ENCODE data around the gene KIFBP.
"Not testable (repeated sequence)": the region's sequence is repeated elsewhere in the genome, so short reads cannot be mapped to it uniquely, and the experiment has no call there.

The KIFBP gene

DNA sequence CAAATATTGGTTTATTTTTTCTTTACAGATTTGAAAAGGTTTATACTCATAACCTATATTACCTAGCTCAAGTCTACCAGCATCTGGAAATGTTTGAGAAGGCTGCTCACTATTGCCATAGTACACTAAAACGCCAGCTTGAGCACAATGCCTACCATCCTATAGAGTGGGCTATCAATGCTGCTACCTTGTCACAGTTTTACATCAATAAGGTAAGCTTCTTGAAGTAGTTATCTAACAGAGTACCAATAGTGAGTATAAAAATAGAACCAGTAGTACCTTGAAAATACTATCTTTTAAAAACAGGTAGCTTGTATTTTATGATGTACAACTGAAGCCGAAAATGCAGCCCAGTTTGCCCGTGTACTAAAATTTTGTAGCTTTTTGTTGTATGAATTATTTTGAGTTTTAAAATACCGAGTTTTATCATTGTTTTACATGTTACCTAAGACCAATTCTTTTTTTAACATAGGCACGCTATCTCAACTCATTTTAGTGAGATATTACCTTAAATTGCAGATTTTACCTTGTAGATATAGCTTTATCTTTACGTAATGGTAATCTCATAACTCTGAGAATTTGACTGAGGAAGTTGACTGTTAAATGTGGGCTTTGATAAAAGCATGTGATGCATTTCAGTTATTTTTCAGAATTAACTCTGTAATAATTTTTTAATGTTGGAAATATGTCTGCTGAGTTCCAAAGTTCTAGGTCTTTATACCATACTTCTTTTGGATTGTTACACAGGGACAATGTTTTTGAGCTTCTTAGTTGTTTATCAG lies 17.3 kb downstream of the KIFBP start:
- DNase-seq, result no peak

DNA sequence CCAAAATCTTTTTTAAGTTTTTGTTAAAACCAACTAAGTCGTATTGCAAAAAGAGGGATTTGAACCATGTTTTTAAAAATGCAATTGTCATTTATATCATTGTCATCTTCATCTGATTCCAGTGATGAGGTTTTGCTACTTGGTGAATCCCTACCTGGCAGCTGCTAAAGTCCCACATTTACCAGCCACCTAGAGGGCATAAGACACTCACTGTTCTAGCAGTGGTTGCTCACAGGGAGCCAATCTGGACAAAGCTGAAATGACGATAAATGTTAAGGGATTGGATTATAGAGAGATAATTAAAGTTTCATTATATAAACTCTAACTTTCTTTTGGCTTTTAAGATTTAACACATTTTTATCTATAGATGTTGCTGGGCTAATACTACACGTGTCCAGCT lies 18.7 kb downstream of the KIFBP start:
- no peak for DNase-seq

DNA sequence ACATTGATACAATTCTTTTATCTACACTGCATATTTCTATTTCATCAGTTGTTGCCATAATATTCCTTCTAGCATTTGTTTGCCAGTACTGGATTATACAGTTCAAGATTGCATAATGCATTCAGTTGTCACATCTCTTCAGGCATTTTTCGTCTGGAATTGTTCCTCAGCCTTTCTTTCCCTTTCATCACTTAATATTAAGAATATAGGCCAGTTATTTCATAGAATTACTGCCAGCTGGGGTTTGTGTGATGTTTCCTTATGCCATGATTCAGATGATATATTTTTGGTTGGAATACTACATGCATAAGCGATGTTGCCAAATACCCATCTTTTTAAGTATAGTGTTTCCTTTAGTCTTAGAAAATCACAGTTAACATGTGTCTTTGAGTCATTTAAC lies 20.8 kb downstream of the KIFBP start:
- no peak for DNase-seq

DNA sequence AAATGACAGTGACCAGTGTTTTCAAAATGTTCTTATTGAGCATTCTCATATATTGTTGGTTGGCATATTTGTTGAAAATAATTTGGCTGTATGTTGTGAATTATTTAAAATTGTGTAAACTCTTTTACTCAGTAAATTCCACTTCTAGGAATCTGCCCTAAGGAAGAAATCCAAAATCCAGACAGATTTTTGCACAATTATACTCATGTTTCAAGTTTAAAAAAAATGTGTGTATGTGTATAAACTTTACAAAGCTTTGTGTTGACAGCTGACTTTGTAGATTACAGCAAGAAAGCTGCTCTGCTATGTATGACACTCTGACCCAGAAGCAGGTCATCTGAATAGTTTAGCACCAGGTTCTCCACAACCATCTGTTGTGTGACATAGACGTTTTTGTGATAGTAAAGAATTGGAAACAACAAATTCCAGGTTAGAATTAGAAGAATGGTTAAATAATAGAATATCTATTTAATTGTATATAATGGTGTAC lies 21.6 kb downstream of the KIFBP start:
- no peak for DNase-seq

DNA sequence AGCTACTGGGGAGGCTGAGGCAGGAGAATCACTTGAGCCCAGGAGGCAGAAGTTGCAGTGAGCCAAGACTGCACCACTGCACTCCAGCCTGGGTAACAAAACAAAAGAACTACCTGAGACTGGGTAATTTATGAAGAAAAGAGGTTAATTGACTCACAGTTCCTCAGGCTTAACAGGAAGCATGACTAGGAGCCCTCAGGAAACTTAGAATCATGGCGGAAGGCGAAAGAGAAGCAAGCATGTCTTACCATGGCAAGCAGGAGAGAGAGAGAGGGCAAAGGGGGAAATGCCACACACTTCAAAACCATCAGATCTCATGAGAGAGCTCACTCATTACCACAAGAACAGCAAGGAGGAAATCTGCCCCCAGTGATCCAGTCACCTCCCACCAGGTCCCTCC lies 24.2 kb downstream of the KIFBP start:
- not testable (repeated sequence) for DNase-seq

DNA sequence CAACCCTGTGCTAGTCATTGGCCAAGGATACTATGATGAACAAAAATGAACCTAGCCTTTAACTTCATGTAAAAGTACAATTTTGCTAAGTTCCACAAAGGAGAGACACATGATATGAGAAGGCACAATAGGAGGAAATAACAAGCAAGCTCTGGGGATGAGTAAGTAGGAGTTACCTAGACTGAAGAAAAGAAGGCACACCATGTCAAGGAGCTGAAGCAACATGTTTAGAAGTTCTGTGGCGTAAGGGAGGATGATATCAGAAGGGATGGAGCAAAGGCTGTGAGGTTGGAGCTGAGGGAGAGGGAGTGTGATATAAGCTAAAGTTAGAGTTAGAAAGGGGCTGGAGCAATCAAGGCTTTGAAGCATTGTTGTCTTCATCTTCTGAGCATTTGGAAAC lies 25.6 kb downstream of the KIFBP start:
- no peak for DNase-seq

DNA sequence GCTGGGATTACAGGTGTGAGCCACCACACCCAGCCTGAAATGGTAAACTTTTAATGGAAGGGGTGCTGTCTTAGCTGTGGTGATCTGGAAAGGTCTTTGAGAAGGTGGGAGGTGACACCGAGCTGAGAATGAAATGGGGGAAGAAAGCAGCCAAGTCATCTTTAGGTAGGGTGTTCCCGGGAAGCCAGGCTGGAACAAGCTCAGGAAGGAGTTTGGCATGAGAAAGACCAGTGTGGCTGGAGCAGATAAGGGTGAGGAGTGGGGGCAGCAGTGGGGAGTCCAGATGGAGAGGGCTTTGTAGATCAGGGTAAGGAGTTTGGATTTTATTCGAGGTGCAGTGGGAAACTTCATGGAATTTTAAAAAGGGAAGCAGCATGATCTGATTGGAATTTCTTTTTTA lies 30.0 kb downstream of the KIFBP start:
- no peak for DNase-seq

DNA sequence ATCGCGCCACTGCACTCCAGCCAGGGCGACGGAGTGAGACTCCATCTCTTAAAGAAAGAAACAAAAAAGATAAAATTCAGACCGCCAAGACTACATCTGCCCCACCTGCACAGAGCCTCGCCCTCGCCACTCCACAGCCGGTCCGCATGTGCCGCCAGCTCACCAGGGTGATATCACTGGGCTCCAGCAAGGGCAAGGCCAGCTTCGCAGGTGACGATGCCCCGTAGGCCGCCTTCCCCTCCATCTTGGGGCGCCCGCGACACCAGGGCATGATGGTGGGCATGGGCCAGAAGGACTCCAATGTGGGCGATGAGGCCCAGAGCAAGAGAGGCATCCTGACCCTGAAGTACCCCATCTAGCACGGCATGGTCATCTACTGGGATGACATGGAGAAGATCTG lies 34.0 kb downstream of the KIFBP start:
- no peak for DNase-seq

DNA sequence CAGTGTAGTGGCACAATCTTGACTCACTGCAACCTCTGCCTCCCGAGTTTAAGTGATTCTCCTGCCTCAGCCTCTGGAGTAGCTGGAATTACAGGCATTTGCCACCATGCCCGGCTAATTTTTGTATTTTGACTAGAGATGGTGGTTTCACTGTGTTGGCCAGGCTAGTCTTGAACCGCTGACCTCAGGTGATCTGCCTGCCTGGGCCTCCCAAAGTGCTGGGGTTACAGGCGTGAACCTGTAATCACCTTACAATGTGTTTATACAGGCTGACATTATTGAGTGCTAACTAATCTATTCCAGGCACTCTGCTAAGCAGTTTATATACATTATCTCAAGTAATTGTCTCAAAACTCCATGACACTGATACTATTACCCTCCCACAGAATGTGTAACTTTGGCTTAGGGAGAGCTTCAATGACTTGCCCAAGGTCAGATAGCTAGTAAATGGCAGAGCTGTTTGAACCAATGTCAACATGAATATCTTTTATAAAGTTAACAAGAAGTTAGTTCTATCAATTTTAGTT lies 36.8 kb downstream of the KIFBP start:
- DNase-seq, result no peak

DNA sequence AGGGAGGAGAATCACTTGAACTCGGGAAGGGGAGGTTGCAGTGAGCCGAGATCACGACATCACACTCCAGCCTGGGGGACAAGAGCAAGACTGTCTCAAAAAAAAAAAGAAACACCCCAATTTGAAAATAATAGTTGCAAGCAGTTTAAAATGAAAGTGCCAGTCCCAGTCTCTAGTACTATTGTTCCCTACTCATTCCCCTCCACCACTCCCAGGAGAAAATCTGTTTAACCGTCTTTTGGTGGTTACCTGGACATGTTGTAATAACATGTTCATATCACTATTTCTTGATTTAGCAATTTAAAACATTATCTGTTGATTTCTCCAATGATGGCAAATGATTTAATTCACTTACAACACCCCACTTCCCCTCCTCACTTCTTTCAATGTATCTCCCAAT lies 44.7 kb downstream of the KIFBP start:
- no peak for DNase-seq

DNA sequence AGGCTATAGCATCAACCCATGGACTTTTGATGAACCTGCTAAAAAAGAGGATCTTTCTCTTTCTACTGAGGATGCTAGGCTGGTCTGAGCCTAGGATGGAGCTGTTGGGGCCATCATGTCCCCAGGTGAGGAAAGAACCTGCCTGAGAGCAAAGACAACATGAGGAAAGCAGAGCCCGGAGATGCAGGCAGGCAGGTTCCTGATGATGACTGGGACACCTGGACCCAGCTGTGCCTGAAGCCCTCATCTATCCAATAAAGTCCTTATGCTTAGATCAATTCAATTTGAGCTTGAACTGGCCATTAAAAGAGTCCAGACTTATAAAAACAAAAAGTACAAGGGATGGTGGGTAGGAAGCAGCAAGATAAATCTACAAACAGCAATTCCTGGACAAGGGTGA lies 48.9 kb downstream of the KIFBP start:
- no peak for DNase-seq

DNA sequence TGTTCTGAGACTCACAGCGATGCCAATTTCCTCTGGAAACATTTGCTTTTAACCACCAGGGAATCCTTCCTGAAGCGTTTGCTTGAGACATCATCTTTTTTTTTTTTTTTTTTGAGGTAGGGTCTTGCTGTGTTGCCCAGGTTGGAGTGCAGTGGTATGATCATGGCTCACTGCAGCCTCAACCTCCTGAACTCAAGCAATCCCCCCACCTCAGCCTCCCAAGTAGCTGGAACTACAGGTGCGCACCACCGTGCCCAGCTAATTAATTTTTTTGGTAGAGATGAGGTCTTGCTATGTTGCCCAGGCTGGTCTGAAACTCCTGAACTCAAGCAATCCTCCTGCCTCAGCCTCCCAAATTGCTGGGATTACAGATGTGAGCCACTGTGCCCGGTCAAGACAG lies 52.3 kb downstream of the KIFBP start:
- DNase-seq, result not testable (repeated sequence)

DNA sequence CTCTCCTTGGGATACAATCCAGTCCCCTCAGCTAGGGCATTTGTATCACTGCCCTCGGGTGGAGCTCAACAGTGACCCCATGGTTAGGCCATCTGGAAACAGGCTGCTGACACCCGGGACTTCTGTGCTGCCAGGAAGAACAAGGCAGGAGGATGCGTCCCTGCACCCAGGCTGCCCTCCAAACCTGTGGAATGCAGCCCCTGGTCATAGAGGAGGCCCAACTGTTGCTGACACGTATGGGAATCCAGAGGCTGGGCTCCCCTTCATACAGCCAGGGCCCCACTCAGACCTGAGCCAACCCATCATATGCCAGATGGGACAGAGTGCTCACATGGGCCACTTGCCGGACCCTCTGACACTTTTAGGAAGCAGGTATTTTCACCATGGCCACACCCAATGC lies 53.8 kb downstream of the KIFBP start:
- DNase-seq, result no peak

DNA sequence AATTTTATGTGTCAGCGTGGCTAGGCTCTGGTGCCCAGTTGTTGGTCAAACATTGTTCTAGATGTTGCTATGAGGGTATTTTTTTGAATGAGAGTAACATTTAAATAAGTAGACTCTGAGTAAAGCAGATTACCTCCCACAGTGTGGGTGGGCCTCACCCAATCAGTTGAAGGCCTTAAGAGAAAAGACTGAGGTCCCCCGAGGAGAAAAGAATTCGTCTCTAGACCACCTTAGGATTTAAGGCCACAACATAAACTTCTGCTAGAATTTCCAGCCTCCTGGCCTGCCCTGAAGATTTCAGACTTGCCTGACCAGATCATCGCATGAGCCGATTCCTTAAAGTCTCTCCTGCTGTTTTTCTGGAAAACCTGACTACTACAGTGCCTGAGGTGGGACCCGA lies 54.2 kb downstream of the KIFBP start:
- DNase-seq, result no peak

DNA sequence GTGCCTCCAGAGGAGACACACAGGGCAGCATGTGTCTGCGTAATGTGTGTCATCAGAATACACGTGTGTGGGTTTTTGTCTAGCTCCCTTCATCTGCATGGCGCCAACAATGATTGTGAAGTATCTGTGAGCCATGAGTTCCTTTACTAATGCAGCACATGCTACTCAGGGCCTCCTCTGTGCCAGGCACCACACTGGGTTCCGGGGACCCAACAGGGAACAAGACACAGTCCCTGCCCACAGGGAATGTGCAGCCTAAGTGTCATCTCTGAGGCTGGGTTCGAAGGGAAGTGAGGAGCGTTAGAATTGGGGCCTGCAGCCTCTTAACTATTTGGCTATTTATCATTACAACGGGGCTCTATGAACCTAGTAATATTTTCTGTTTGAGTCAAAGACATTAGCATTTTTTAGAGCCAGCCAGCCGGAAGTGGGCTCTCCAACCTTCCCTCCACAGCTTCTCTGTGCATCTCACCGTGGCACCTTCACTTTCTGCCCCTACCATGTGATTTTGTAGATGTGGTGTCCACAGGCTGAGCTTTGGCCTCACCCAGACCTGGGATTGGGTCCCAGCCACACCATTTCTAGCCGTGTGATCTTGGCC lies 55.4 kb downstream of the KIFBP start:
- DNase-seq, result peak; percentile 70

DNA sequence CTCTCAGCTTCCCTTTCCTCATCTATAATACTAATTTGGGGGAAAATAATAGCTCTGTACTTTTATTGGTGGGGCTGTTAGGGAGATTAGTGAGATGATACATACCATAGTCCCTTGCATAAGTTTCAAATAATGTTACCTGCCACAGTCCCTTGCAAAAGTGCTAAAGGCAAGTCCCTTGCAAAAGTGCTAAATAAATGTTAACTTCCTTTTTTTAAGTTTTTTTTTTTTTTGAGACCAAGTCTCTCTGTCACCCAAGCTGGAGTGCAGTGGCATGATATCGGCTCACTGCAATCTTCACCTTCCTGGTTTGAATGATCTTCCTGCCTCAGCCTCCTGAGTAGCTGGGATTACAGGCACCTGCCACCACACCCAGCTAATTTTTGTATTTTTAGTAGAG lies 55.9 kb downstream of the KIFBP start:
- DNase-seq, result no peak

DNA sequence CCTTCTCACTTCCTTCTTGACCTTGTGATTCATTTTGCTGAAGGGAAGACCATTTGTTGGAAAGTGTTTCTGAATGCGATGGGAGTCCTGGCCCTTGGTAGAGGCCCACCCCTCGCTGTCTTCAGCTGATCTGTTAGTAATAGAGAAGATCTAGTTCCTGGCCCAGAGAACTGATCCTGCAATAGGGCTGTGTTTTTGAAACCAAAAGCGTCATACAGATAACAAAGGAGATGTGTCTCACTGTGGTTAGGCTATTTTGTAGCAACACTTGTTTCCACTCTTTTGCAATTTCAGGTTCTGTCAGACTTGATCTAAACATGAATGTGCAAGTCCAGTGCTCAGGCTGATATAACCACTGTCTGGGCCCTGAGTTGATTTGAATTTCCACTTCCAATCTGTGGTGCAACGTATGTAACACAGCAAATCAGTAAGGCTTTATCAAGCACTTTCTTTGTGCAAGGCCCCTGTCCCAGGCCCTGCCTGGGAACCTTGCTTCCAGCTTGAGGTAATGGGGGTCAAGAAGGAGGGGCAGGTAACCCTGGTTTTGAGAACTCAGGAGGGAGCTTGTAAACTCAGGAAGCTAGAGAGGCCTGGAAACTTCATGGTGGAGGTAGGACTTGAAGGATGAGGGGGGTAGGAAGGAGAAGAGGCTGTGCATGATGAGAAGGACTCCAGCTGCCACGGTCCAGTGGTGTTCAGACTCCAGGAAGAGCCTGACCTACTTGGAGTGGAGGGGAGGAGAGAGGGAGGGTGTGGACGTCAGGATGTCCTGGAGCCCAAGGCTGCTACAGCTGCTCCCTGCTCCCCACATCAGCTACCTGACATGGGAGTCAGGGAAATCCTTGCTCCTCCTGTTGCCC lies 57.1 kb downstream of the KIFBP start:
- peak; percentile 38 for DNase-seq

DNA sequence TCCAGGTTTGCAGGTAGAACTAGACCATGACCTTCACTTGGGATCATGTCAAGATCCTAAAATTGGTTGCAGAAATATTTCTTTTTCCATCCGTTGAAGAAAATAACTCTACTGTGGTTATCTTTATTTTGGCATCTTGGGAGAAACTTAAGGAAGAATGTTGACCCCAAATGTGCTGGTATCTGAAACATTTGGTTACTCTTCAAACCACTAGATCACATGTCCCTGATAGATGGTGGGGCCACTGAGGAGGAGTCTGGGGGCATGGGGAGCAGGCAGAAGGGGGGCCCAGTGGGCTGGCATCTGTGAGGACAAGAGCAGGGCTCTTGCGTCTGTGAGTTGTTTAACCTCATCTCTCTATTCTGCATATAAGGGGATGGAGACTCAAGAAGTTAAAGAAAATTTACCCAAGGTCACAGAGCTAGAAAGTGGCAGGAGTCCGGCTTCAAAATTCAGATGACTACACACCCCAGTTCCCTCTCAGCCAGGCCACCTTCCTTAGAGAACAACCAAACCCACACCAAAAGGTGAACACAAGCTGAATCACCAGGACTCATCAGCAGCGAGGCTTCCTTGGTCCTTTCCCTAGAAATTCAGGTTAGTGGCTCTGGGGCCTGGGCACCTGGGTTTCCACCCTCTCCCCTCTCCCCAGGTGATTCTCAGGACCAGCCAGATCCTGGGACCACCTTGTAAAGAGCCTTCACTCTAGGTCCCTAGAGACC lies 58.7 kb downstream of the KIFBP start:
- no peak for DNase-seq

DNA sequence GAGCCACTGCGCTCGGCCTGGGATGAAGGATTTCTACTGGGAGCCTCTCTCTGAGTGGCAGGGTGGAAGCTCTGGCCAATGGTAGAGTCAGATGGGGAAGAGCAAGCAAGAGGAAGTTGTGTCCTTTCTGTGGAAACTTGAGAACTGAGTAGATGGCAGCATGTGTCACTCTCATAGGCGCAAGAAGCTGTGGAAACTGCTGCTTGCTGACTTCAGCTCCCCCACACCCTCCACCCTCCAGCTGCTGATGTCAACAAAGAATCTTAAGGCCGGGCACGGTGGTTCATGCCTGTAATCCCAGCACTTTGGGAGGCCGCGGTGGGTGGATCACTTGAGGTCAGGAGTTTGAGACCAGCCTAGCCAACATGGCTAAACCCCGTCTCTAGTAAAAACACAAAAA lies 59.5 kb downstream of the KIFBP start:
- DNase-seq, result peak; percentile 47

DNA sequence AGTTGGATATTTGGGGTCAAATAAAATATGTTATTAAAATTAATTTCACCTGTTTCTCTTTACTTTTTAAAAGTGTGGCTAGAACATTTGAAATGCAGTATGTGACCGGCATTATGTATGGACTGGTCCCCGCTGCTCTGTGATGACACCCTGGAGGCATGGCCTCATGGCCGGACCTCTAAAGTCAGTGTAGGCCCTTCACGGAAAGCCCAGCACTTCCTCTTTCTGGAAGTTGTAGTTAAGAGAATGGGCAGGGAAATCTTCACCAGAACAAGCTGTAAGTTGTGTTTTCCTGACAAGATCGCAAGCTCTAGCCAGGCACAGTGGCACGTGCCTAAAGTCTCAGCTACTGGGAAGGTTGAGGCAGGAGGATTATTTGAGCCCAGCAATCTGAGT lies 61.0 kb downstream of the KIFBP start:
- no peak for DNase-seq

DNA sequence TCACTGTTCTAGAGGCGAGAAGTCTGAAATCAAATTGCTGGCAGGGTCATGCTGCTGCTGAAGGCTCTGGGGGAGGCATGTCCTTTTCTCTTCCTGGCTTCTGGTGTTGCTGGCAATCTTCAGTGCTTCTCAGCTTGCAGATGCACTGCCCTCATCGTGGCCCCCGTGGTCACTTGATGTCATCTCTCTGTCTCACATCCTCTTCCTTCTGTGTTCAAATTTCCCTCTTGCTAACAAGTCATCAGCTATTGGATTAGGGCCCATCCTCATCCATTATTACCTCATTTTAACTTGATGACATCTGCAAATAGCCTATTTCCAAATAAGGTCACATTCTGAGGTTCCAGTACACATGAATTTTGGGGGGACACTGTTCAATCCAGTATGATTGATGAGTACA lies 62.7 kb downstream of the KIFBP start:
- DNase-seq, result peak; percentile 65

DNA sequence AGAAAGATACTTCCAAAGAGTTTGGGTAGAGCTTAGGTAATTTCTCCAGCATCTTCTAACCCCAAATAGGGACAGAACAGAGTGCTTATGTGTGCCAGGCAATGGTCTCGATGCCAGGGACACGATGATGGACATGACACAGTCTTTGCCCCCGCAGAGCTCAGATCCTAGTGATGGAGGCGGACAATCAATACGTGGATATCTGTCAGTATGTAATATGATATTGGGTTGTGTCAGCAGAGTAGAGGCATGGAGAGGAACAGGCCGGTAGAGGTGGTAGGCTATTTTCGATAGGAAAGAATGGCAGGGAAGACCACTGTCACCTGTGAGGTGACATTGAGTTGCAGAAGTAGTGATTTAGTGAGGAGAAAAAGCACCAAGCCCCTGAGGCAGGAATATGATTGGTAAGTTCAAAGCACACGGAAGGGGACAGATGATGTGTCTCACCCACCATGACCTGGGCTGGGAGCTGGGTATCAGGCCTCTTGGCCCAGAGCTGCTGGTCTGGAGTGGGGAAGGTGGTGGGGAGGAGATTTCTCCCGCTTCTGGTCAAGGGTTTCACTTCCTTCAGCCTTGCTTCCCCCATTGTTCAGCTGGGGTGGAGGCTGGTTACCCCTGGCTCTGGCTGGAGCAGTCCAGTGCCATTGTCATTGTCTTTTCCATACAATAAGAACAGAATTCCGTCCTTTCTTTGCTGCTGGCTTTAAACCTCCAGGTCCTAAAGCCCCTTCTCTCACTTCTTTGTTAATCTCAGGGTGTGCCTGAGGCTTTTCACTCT lies 63.3 kb downstream of the KIFBP start:
- DNase-seq, result no peak

Data from NK-92 treated with Interleukin-12 subunit alpha and Interleukin-12 subunit beta, amount 100 ng/mL, for 24 hours (cell line).